Calu3 (cell line): ENCODE data around the gene NDUFAF7. TPM values are rescaled to one million over a fixed set of nuclear protein-coding genes. Genes with fewer than 3 reads are reported as not detected.

Source experiments
- BruUV-seq: library from RNA; stranded (reverse); fragments of 400-500 nt; replicated peaks from 2 replicates; lab custom pipeline; 2021; lab: Mats Ljungman, UMichigan
- CTCF ChIA-PET: fragments of 300-600 bp; sonication (Branson Sonifier 250); formaldehyde crosslinking; loops from one replicate; lab custom pipeline; 2022; ENCODE audit warnings: antibody characterized with exemption; lab: Charles Lee
- DNase-seq: peaks from one replicate; pipeline ENCODE4 v3.0.0; 2022
- H3K27ac Mint-ChIP-seq: one replicate; pipeline ENCODE4 v1.8.0; 2022; ENCODE audit warnings: mixed read lengths; ENCODE audit not compliant: unreplicated experiment
- H3K27me3 Mint-ChIP-seq: one replicate; pipeline ENCODE4 v1.8.0; 2022; ENCODE audit warnings: mixed read lengths; ENCODE audit not compliant: unreplicated experiment
- H3K36me3 Mint-ChIP-seq: one replicate; pipeline ENCODE4 v1.8.0; 2022; ENCODE audit warnings: mild to moderate bottlenecking, moderate library complexity, mixed read lengths; ENCODE audit not compliant: insufficient read depth, unreplicated experiment
- H3K4me1 Mint-ChIP-seq: one replicate; pipeline ENCODE4 v1.8.0; 2022; ENCODE audit warnings: mild to moderate bottlenecking, low read depth, mixed read lengths; ENCODE audit not compliant: unreplicated experiment
- H3K4me3 Mint-ChIP-seq: one replicate; pipeline ENCODE4 v1.8.0; 2022; ENCODE audit warnings: mild to moderate bottlenecking, low read depth, moderate library complexity, mixed read lengths; ENCODE audit not compliant: unreplicated experiment
- H3K9me3 Mint-ChIP-seq: one replicate; pipeline ENCODE4 v1.8.0; 2022; ENCODE audit warnings: low read depth, mixed read lengths; ENCODE audit not compliant: unreplicated experiment
- CTCF ChIP-seq: fragments of 200-600 bp; IDR thresholded peaks from one replicate; pipeline ENCODE4 v1.8.0; 2022; ENCODE audit warnings: antibody characterized with exemption; ENCODE audit not compliant: unreplicated experiment
- intact Hi-C: fragments of 100-400 bp; cut with micrococcal nuclease; formaldehyde crosslinking; loops from one replicate; pipeline ENCODE4 v1.10.0; 2022; ENCODE audit not compliant: unreplicated experiment
- total RNA-seq: library from RNA; stranded (reverse); gene quantifications from 2 replicates; pipeline ENCODE4 v1.2.3, GENCODE V29; 2022

NDUFAF7 gene
- total RNA-seq, 1 experiment from 2014 or later, result 22.3 TPM

GRCh38 chr2:37244755-37245154 is 13.3 kb downstream of the NDUFAF7 start:
- H3K36me3 Mint-ChIP-seq, result peaks cover 27% of the 10 kb centered on the region
- no peaks in the 10 kb centered on the region for H3K4me1 Mint-ChIP-seq
- CTCF ChIA-PET, result no interaction called here
- no peak for TF ChIP-seq CTCF
- DNase-seq, result no peak
- H3K27ac Mint-ChIP-seq, result no peak overlapping the region
- intact Hi-C loops, result no loop called here
- BruUV-seq, result no TSS peak
- H3K4me3 Mint-ChIP-seq, result no peak overlapping the region
- H3K9me3 Mint-ChIP-seq, result no peaks in the 10 kb centered on the region
- H3K27me3 Mint-ChIP-seq, result no peaks in the 10 kb centered on the region

GRCh38 chr2:37246205-37246604 is 14.7 kb downstream of the NDUFAF7 start:
- CTCF ChIA-PET, result no interaction called here
- H3K36me3 Mint-ChIP-seq, result peaks cover 31% of the 10 kb centered on the region
- H3K27me3 Mint-ChIP-seq, result no peaks in the 10 kb centered on the region
- no peaks in the 10 kb centered on the region for H3K9me3 Mint-ChIP-seq
- H3K4me3 Mint-ChIP-seq, result no peak overlapping the region
- no peak for TF ChIP-seq CTCF
- no peak overlapping the region for H3K27ac Mint-ChIP-seq
- H3K4me1 Mint-ChIP-seq, result no peaks in the 10 kb centered on the region
- intact Hi-C loops, result no loop called here
- no TSS peak for BruUV-seq
- DNase-seq, result no peak

GRCh38 chr2:37250869-37251740 is 19.6 kb downstream of the NDUFAF7 start:
- Mint-ChIP-seq H3K27ac (no peak overlapping the region), H3K36me3 (peaks cover 40% of the 10 kb centered on the region), H3K9me3 (no peaks in the 10 kb centered on the region), H3K4me1 (no peaks in the 10 kb centered on the region), H3K27me3 (no peaks in the 10 kb centered on the region), H3K4me3 (no peak overlapping the region)
- TF ChIP-seq CTCF, result no peak
- intact Hi-C loops, result no loop called here
- CTCF ChIA-PET, result no interaction called here
- no peak for DNase-seq
- BruUV-seq, result no TSS peak

- no peak for DNase-seq
- CTCF ChIA-PET, result no interaction called here
- no peaks in the 10 kb centered on the region for H3K36me3 Mint-ChIP-seq
- intact Hi-C loops, result no loop called here
- BruUV-seq, result no TSS peak
- no peaks in the 10 kb centered on the region for H3K27me3 Mint-ChIP-seq
- no peaks in the 10 kb centered on the region for H3K4me1 Mint-ChIP-seq
- no peak for TF ChIP-seq CTCF
- H3K4me3 Mint-ChIP-seq, result no peak overlapping the region
- H3K27ac Mint-ChIP-seq, result no peak overlapping the region
- no peaks in the 10 kb centered on the region for H3K9me3 Mint-ChIP-seq
These were observed 31.1 kb downstream of the NDUFAF7 start for GRCh38 chr2:37262522-37262921.
